SK-N-SH (cell line): ENCODE data around the gene ESF1. TPM values are rescaled to one million over a fixed set of nuclear protein-coding genes. Genes with fewer than 3 reads are reported as not detected.
"Not testable (repeated sequence)": the region's sequence is repeated elsewhere in the genome, so short reads cannot be mapped to it uniquely, and the experiment has no call there.

Experiments
- CTCF ChIA-PET: fragments of 300-600, 350-600 bp; formaldehyde crosslinking; extraction: SDS; loops from one replicate; lab custom pipeline; 2021; lab: Yijun Ruan, JAX
- POLR2A ChIA-PET: fragments of 350-600 bp; sonication (Branson Sonifier 250); formaldehyde crosslinking; extraction: SDS; loops from one replicate; lab custom pipeline; 2020; ENCODE audit warnings: antibody characterized with exemption, inconsistent platforms; lab: Yijun Ruan, JAX
- DNase-seq: peaks from one replicate; pipeline ENCODE4 v3.0.0; 2012
- H2AFZ ChIP-seq: fragments of 200-600 bp; sonication (generic); 2 replicates; pipeline ENCODE4 v1.8.1; 2016; ENCODE audit warnings: antibody characterized with exemption, mild to moderate bottlenecking, low read depth
- H3F3A ChIP-seq: fragments of 200-600 bp; sonication (generic); replicated peaks from 2 replicates; pipeline ENCODE3; 2016; ENCODE audit warnings: antibody characterized with exemption, mild to moderate bottlenecking; ENCODE audit not compliant: insufficient read depth
- H3K27ac ChIP-seq, 2 experiments: fragments of 200-500 bp in 1 of 2; fragments of 200-600 bp in 1 of 2; sonication (Bioruptor generic) in 1 of 2; sonication (generic), shearing (Covaris generic) in 1 of 2; 2 replicates each; pipeline versions ENCODE4 v1.5.1 to v1.6.1; 2014 to 2016; ENCODE audit warnings: low read depth in 2 of 2, inconsistent platforms in 1 of 2, low read length in 1 of 2, mild to moderate bottlenecking in 1 of 2, mixed read lengths in 1 of 2
- H3K27me3 ChIP-seq: fragments of 200-600 bp; sonication (generic), shearing (Covaris generic); 2 replicates; pipeline ENCODE4 v1.6.1; 2016; ENCODE audit warnings: mixed run types; ENCODE audit not compliant: insufficient read depth
- H3K36me3 ChIP-seq, 2 experiments: fragments of 200-500 bp in 1 of 2; fragments of 200-600 bp in 1 of 2; sonication (Bioruptor generic) in 1 of 2; sonication (generic) in 1 of 2; replicated peaks in 1 of 2; 2 replicates each; pipeline versions ENCODE3 to v1.5.1; 2014 to 2016; ENCODE audit warnings: low read length in 1 of 2, mild to moderate bottlenecking in 1 of 2; ENCODE audit not compliant: insufficient read depth in 2 of 2, control insufficient read depth in 1 of 2
- H3K4me1 ChIP-seq, 2 experiments: fragments of 200-500 bp in 1 of 2; fragments of 200-600 bp in 1 of 2; sonication (Bioruptor generic) in 1 of 2; sonication (generic), shearing (Covaris generic) in 1 of 2; 2 replicates each; pipeline versions ENCODE4 v1.5.1 to v1.6.1; 2014 to 2016; ENCODE audit warnings: low read depth in 1 of 2, low read length in 1 of 2, mixed run types in 1 of 2; ENCODE audit not compliant: insufficient read depth in 2 of 2, control insufficient read depth in 1 of 2
- H3K4me2 ChIP-seq: fragments of 200-600 bp; sonication (generic), shearing (Covaris generic); 2 replicates; pipeline ENCODE4 v1.6.1; 2017; ENCODE audit warnings: mixed run types
- H3K4me3 ChIP-seq, 2 experiments: fragments of 200-500 bp in 1 of 2; fragments of 200-600 bp in 1 of 2; sonication (Bioruptor generic) in 1 of 2; sonication (generic), shearing (Covaris generic) in 1 of 2; 2 replicates each; pipeline versions ENCODE4 v1.5.1 to v1.8.1; 2014 to 2016; ENCODE audit warnings: low read depth in 2 of 2, inconsistent platforms in 1 of 2, low read length in 1 of 2, mild to moderate bottlenecking in 1 of 2, mixed read lengths in 1 of 2, moderate library complexity in 1 of 2
- H3K79me2 ChIP-seq: fragments of 200-600 bp; sonication (generic); 2 replicates; pipeline ENCODE4 v1.8.1; 2017; ENCODE audit warnings: mild to moderate bottlenecking; ENCODE audit not compliant: insufficient read depth
- H3K9ac ChIP-seq: fragments of 200-600 bp; sonication (generic); 2 replicates; pipeline ENCODE4 v1.6.1; 2017; ENCODE audit warnings: mixed run types
- H3K9me2 ChIP-seq: fragments of 200-600 bp; sonication (generic); 2 replicates; pipeline ENCODE4 v1.6.1; 2017; ENCODE audit warnings: mixed run types
- H3K9me3 ChIP-seq: fragments of 200-600 bp; sonication (generic); 2 replicates; pipeline ENCODE4 v1.6.1; 2017; ENCODE audit warnings: mixed run types, mild to moderate bottlenecking, moderate library complexity
- H4K20me1 ChIP-seq: fragments of 200-600 bp; sonication (generic); 2 replicates; pipeline ENCODE4 v1.6.1; 2017; ENCODE audit warnings: mild to moderate bottlenecking, mixed run types; ENCODE audit not compliant: insufficient read depth
- ELF1 ChIP-seq: IDR thresholded peaks from 2 replicates; pipeline ENCODE4 v1.4.0; 2012
- EP300 ChIP-seq, 2 experiments: IDR thresholded peaks; 2 replicates each; pipeline versions ENCODE4 v1.4.0 to v1.6.1; 2012; ENCODE audit warnings: borderline replicate concordance in 1 of 2, low read depth in 1 of 2, low read length in 1 of 2
- FOSL2 ChIP-seq: IDR thresholded peaks from 2 replicates; pipeline ENCODE4 v1.4.0; 2012; ENCODE audit warnings: low read depth, mild to moderate bottlenecking, moderate library complexity, borderline replicate concordance
- GATA2 ChIP-seq: sonication (generic); formaldehyde crosslinking; IDR thresholded peaks from 2 replicates; pipeline ENCODE4 v1.5.0; 2020; ENCODE audit warnings: mild to moderate bottlenecking, missing genetic modification reagents
- MEF2A ChIP-seq: IDR thresholded peaks from 2 replicates; pipeline ENCODE4 v1.4.0; 2012; ENCODE audit warnings: low read depth, borderline replicate concordance
- RCOR1 ChIP-seq: fragments of 150-350 bp; IDR thresholded peaks from 2 replicates; pipeline ENCODE4 v1.6.1; 2017; ENCODE audit warnings: antibody characterized with exemption, low read length
- RXRA ChIP-seq: IDR thresholded peaks from 2 replicates; pipeline ENCODE4 v1.4.0; 2012; ENCODE audit warnings: low read depth, mild to moderate bottlenecking, borderline replicate concordance
- SIN3A ChIP-seq: IDR thresholded peaks from 2 replicates; pipeline ENCODE4 v1.6.1; 2012; ENCODE audit warnings: low read depth, mild to moderate bottlenecking, low read length, moderate library complexity, borderline replicate concordance
- TAF1 ChIP-seq: IDR thresholded peaks from 2 replicates; pipeline ENCODE4 v1.6.1; 2012; ENCODE audit warnings: low read depth, mild to moderate bottlenecking, low read length, moderate library complexity, borderline replicate concordance
- TEAD4 ChIP-seq: IDR thresholded peaks from 2 replicates; pipeline ENCODE4 v1.4.0; 2012; ENCODE audit warnings: mild to moderate bottlenecking, borderline replicate concordance; ENCODE audit not compliant: insufficient read depth
- USF1 ChIP-seq: IDR thresholded peaks from 2 replicates; pipeline ENCODE4 v1.4.0; 2012; ENCODE audit warnings: low read depth, borderline replicate concordance
- USF2 ChIP-seq: fragments of 150-350 bp; IDR thresholded peaks from 2 replicates; pipeline ENCODE4 v1.6.1; 2017; ENCODE audit warnings: antibody characterized with exemption, low read length, low read depth, borderline replicate concordance
- YY1 ChIP-seq: IDR thresholded peaks from 2 replicates; pipeline ENCODE4 v1.4.0; 2012; ENCODE audit warnings: low read depth, mild to moderate bottlenecking
- WGBS: methylation state at CpG from one replicate; pipeline ENCODE4 v1.1.6; 2017; ENCODE audit warnings: low lambda C conversion rate; 5-methylcytosine and 5-hydroxymethylcytosine counted together
- polyA plus RNA-seq, 3 experiments: library from polyadenylated mRNA; depleted of rRNA; stranded (reverse); fragments of >200 nt; gene quantifications; 2 replicates each; pipeline ENCODE4 v1.2.3, GENCODE V29; 2012
- TF ChIP-seq, protein P1 (sequence below): IDR thresholded peaks from 2 replicates; pipeline ENCODE4 v1.4.0; 2012; ENCODE audit warnings: low read depth
- TF ChIP-seq, protein P2 (sequence below): fragments of 150-350 bp; IDR thresholded peaks from 2 replicates; pipeline ENCODE4 v1.6.1; 2016; ENCODE audit warnings: mild to moderate bottlenecking, low read depth, low read length

Gene ESF1
- polyA plus RNA-seq, 1 of the 3 experiments (the other 2 are of a cell fraction): 1.4 TPM

DNA sequence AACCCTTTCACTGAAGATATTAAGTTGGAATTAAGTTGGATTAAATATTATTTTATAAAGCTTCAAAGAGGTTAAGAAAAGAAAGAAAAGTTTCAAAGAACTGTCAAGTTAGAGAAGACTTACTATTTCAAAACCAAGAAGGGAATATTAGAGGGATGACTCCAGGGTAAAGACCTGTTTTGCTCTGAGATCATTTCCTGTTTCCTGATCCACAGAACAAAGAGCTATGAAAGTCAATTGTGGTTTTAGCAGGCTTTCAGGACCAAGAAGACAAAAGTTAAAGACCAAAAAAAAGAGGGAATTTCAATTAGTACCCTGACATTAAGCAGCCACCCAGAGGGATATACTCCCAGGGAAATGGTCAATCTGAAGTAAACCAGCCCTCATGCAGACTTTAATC is 19.4 kb downstream of the ESF1 start:
- Histone ChIP-seq H3K27ac (no peak overlapping the region), H3K9me2 (no peaks in the 10 kb centered on the region), H3K36me3 (peaks cover 70 to 79% of the 10 kb centered on the region in 2 experiments), H3K79me2 (no peaks in the 10 kb centered on the region; the same call in 1 of the 2 replicates), H2AFZ (no peak overlapping the region), H3F3A (no peaks in the 10 kb centered on the region), H3K9me3 (no peaks in the 10 kb centered on the region), H3K4me3 (no peak overlapping the region), H3K9ac (no peak overlapping the region), H3K4me2 (no peak overlapping the region), H3K4me1 (no peaks in the 10 kb centered on the region), H4K20me1 (no peaks in the 10 kb centered on the region), H3K27me3 (no peaks in the 10 kb centered on the region)
- ChIA-PET POLR2A (no interaction called here), CTCF (interaction anchor here (1.2 kb wide), 1 partner anchor 12 kb away, joined by 3 read pairs; no protein-coding TSS in a partner anchor)
- no peak for DNase-seq
- no peak for TF ChIP-seq TAF1
- TF ChIP-seq RCOR1: no peak
- TF ChIP-seq YY1: no peak
- no peak for TF ChIP-seq EP300 (IDR thresholded peaks at IDR 0.05; ENCODE audit: borderline replicate concordance in 1 of 2, low read depth in 1 of 2, low read length in 1 of 2)
- no peak for TF ChIP-seq RXRA
- TF ChIP-seq USF1: no peak
- no peak for TF ChIP-seq ELF1
- TF ChIP-seq USF2: no peak
- TF ChIP-seq GATA2 (CRISPR knock-in tag): no peak
- no peak for TF ChIP-seq MEF2A
- TF ChIP-seq, protein P1, sequence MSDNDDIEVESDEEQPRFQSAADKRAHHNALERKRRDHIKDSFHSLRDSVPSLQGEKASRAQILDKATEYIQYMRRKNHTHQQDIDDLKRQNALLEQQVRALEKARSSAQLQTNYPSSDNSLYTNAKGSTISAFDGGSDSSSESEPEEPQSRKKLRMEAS: no peak
- no peak for TF ChIP-seq FOSL2
- no peak for TF ChIP-seq SIN3A
- TF ChIP-seq TEAD4: no peak
- TF ChIP-seq, protein P2, sequence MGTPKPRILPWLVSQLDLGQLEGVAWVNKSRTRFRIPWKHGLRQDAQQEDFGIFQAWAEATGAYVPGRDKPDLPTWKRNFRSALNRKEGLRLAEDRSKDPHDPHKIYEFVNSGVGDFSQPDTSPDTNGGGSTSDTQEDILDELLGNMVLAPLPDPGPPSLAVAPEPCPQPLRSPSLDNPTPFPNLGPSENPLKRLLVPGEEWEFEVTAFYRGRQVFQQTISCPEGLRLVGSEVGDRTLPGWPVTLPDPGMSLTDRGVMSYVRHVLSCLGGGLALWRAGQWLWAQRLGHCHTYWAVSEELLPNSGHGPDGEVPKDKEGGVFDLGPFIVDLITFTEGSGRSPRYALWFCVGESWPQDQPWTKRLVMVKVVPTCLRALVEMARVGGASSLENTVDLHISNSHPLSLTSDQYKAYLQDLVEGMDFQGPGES: no peak

- H3K9me3 ChIP-seq, DNase-seq, H3K9me2 ChIP-seq, H3K79me2 ChIP-seq, H3K9ac ChIP-seq, POLR2A ChIA-PET, H3F3A ChIP-seq, H3K27ac ChIP-seq, H2AFZ ChIP-seq, H3K27me3 ChIP-seq, H3K4me1 ChIP-seq, H3K4me2 ChIP-seq, H3K4me3 ChIP-seq, H4K20me1 ChIP-seq, CTCF ChIA-PET: not testable (repeated sequence)
- H3K36me3 ChIP-seq: peaks cover 61 to 75% of the 10 kb centered on the region in 2 experiments
- WGBS: 98% methylated on average over 6 of the region's 33 CpGs
These were observed 24.2 kb downstream of the ESF1 start for GRCh38 chr20:13760451-13760946.
